Measurements from ENCODE around the gene C6orf89.
"Not testable (repeated sequence)": the region's sequence is repeated elsewhere in the genome, so short reads cannot be mapped to it uniquely, and the experiment has no call there.

The C6orf89 gene

DNA sequence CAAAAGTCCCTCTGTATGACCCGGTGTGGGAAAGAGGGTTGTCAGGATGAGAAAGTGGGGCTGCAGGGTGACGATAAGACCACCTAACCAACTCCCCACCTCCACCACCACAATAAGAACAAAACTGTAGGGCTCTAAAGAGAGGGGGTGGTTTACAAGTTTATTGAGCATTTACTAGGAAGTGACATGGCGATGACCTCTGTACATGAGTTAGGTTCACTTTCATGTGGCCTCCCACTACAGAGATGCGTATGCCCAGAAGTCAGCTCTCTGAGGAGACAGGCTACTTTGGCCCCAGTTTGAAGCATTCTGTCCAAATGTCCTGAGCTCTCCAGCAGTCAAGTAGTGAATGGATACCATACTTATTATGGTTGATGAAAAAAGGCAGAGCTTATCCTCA lies 40.1 kb downstream of the C6orf89 start:
- no peak for DNase-seq

DNA sequence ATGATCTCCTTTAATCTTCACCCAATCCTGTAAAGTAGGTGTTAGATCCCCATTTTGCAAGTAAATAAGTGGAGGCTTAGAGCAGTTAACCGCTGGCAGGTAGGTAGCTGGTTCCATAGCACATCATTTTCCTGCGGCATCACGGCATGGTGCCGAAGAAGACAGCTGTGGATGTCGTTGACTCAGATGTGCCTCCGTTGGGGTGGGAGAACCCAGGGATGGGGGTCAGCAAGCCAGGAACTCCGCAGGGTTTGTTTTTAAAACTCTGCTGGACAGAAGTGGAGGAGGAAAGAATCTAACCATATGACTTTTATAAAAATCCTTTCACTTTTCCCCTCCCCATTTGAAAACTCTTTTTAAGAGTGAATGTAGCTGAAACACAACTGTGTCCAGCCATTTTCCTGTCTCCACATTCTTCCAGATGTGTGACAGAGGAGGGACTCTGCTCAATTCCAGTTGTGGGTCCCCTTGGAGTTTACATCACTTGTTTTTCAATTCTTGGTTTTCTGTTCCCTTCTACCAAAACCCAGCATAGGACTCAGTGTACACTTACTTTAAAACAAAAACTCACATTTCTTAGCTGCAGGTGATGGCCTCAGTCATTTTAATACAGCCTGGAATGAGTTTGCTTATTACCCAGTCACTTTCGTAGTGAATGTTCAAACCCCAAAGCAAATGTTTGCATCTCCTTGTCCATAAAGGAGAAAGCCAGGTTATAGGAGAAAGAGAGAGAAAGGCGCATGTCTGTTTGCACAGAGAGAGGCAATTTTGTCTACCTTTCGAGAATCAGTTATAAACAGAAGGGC lies 41.2 kb downstream of the C6orf89 start:
- no peak for DNase-seq

DNA sequence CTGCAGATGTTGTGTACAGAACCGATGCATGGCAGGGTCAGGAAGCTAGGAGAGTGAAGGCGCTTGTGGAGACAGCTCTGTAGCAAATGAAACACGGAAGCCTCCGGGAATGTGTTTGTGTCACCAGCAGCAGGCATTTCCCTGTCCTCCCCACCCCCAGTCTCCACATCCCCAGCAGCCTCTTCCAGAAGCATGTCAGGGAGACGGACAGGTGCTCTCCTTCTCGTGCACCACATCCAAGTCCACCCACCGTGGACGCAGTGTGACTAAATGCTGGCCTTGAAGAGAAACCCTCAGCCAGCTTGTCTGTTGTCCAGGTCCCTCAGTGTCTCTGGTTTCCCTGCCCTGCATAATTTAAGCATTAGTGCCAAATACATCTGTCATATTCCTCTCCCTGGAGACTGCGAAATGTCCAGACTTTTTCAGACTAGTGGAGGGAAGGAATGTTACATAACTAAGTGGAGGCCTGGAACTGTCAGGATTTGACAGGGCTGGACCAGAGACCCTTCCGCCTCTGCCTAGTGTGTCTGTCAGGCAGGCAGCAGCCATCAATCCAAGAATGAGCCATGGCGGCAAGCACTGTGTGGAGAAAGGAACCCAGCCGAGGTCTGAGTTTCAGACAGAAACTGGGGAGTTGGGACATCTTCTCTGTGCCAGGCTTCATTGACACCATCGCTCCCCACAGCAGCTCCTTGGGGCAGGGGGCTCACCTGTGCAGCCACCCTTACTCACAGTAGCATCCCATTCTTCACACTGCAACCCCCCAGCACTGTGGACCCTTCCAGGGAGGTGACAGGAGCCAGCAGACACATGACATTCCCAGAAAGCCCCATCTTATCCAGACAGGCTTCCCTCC lies 42.2 kb downstream of the C6orf89 start:
- no peak for DNase-seq

DNA sequence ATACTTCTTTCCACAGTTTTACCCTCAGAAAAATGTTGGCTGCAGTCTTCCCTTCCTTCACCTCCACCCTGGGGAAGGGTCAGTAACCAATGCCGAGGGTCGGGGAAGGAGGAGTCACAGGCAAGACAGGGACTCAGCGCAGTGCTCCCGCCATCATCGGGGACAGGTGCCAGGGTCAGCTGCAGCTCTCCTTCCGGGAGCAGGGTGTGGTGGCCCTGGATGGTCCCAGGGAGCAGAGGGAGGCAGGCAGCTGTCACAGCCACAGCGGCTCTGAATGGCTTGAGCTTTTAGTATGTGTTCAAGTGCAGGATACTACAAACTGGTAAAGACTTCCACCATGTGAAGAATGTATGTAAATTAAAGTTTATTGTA lies 42.8 kb downstream of the C6orf89 start:
- no peak for DNase-seq

DNA sequence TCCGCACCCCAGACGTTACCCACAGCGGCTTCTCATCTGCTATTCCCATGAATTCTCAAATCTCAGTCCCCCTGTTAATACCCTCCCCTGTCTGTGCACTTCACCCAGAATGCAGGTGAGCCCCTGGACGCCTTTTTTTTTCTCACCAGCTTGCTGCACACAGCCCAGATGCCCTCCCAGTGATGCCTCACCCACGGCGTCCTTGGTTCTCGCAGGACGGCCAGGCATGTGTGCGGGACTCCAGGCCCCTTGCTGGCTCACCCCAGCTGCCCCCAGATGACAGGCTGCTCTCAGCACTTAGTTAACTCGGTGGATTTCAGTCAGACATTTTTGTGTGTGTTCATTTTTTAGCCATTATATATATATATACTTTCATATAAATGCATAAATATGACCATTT lies 43.4 kb downstream of the C6orf89 start:
- no peak for DNase-seq

DNA sequence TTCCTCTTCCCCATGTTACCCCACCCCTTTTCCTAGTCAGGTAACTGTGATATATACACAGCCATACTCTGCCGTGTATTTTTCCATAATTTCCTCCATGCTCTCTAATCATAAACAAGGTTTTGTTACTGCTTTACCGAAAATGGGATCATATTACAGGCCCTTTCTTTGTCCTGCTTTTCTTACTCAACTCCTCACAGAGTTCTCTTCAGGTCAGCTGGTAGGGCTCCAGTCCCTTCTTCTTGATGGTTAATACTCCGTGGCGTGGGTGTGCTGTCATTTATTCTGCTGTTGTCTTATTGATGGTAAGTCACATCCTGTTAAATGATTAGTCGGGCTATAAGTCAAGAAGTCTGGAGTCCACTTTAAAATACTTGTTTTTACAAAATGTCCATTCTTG lies 43.9 kb downstream of the C6orf89 start:
- DNase-seq, result no peak

DNA sequence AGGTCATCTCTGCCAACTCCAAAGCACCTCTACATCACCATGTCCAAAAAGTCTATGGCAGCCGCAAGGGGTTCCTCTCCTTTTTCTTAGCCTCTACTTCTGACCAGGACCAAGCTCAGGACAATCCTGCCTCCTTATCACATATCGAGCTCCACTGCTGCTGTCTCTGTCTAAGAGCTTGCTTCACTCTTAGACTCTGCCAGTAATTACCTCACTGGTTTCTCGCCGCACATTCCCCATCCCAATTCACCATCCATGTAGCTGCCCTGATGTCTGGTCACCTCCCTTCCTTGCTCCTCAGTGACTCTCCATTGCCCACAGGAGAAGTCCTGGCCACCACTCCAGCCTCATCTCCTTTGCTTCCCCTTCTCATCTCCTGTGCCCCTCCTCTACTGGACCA lies 44.7 kb downstream of the C6orf89 start:
- no peak for DNase-seq

DNA sequence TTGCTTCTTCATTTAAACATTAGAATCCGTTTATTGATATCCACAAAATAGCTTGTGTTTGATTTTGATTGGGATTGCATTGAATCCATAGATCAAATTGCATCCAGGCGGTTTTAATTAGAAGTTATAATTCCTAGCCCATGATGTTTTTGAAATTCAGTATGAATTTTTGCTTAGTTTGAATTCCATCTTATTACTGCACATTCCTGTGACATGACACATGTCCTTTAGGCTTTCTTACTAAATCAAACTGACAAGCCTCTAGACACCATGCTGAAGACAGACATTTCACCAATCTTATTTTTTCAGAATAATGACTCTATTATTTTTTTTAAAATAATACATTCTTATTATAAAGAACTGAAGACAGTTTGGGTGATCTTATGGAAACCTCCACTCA lies 47.4 kb downstream of the C6orf89 start:
- peak in 1 of 2 experiments; percentile 33 for DNase-seq

DNA sequence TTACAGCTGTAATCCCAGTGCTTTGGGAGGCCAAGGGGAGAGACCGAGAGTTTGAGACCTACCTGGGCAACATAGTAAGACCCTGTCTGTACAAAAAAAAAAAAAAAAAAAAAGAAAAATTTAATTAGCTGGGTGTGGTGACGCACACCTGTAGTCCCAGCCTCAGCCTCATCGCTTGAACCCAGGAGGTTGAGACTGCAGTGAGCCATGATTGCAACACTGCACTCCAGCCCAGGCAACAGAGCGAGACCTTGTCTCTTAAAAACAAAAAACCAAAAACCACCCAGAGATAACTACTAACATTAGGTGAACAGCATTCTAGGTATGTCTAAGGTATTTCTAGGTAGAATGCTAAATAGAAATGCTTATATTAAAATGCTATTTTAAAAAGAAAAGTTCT lies 47.8 kb downstream of the C6orf89 start:
- no peak for DNase-seq

DNA sequence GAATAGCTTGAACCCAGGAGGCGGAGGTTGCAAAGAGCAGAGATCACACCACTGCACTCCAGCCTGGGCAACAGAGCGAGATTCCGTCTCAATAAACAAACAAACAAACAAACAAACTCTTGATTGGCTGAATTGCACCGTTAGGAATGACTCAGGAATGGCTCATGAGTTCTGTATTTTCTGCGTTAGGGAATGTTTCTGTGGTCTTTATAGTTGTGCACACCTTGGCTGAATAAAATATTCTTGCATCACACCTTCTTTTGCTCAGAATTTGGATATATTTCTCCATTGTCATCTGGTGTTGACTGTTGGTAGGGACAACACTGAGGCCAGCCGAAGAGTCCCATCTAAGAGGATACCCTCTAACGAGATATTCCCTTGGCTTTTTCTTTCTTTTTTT lies 49.1 kb downstream of the C6orf89 start:
- DNase-seq, result no peak

DNA sequence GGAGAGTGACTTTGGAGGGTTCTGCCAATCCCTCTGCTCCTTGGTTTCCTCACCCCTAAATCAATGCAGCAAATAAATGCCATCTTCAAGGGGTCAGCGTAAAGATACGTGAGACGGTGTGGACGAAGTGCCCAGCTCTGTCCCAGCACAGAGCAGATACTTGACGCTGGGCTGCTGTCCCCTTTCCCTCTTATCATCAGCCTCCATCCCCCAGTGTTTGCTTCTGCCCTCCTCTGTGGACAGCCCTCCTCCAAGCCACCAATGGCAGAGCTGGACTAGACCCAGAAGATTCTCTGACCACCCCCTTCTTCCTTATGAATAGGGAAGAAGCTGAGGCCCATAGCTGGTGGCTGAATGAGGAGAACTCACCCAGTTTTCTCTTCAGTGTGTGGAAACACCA lies 51.1 kb downstream of the C6orf89 start:
- no peak for DNase-seq

DNA sequence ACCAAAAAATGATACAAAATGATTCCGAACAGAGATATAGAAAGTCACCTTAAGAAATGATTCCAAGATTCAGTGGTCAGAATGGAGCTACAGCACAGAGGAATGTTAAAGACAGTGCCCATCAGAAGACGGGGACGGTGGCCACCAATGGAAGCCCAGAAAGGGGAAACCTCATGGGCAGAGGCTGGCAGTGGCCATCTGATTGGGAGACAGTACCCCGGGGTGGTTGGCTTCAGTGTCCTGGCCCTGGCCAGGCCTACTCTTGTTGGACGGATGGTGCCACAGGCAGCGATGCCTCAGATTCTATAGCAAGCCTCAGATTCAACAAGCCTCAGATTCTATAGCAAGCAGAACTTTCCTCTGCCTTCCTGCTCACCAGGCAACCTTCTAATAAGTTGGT lies 52.1 kb downstream of the C6orf89 start:
- DNase-seq, result no peak

DNA sequence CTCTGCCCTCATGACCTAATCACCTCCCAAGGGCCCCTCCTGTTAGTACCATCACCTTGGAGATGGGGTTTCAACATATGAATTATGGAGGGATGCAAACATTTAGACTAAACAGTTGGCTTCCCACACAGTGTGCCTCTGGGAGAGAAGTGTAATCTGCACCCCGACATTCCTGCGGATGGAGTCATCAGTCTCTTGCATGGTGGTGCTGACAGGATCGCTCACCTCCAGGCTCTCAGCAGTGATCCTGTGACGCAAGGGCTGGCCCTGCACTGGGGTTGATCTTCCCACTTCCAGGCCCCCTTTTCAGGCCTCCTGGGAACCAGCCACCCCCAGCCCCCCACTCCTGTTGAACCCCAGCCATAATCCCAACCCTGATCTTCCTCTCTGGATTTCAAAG lies 52.8 kb downstream of the C6orf89 start:
- DNase-seq, result no peak

DNA sequence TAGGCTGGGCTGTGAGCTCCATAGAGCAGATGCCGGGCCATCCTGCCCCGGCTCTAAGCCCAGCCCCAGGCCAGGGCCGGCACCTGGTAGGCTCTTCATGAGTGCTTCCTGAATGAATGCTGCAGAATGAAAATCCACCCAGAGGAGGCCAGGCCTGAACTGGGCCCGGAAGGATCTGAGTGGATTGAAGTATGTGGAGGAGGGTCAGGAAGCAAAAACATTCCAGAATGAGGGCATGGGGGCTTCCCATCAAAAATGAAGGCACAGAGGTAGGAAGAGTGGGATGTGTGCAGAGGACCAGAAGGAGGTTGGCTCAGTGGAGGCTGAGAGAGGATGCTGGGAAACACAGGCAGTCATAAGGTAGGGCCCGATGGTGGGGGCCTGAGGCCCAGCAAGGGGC lies 53.3 kb downstream of the C6orf89 start:
- DNase-seq, result not testable (repeated sequence)

DNA sequence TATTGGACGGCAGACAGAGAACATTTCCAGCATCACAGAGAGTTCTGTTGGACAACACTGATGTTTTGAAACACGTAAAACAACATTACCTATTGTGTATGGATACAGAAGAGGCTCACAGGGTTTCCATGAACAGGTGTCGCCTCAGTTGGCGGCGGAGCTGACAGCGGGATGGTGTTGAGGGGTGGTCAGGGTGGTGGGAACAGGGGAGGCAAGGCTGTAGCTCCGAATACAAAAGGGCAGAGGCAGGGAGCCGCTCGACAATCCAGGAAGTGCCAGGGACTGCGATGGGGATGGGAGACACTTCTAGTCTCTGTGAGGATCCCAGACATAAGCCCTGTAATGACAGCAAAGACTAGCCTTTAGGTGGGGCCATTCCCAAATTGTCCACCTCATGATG lies 54.3 kb downstream of the C6orf89 start:
- DNase-seq, result no peak

DNA sequence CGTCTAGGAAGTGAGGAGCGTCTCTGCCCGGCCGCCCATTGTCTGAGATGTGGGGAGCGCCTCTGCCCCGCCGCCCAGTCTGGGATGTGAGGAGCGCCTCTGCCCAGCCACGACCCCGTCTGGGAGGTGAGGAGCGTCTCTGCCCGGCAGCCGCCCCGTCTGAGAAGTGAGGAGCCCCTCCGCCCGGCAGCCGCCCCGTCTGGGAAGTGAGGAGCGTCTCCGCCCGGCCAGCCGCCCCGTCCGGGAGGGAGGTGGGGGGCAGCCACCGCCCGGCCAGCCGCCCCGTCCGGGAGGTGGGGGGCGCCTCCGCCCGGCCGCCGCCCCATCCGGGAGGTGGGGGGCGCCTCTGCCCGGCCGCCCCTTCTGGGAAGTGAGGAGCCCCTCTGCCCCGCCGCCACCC lies 55.8 kb downstream of the C6orf89 start:
- DNase-seq, result not testable (repeated sequence)

DNA sequence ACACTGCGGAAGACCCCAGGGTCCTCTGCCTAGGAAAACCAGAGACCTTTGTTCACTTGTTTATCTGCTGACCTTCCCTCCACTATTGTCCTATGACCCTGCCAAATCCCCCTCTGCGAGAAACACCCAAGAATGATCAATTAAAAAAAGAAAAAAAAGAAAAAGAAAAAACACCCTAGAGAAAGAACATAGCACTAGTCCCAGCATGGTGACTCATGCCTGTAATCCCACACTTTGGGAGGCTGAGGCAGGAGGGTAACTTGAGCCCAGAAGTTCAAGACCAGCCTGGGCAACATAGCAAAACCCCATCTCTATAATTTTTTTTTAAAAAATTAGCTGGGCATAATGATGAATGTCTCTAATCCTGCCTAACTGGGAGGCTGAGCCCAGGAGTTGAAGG lies 56.6 kb downstream of the C6orf89 start:
- not testable (repeated sequence) for DNase-seq

DNA sequence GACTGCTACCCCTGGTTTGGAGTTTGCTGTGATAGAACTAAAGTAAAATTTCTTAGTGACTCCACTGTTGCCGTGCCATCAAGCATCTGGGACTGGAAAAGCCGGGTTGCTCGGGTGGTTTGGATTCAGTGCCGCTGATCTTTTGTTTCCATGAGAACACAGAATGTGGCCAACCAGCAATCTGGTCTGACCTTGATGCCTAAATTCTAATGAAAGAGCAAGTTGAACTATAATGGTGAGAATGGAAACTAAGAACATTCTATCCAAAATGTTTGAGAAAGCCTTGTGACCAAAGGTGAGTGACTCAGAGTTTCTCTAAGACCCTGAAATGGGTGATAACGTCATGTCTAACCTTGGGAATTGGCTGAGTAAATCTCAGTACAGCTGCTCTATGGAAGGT lies 58.9 kb downstream of the C6orf89 start:
- DNase-seq, result no peak

DNA sequence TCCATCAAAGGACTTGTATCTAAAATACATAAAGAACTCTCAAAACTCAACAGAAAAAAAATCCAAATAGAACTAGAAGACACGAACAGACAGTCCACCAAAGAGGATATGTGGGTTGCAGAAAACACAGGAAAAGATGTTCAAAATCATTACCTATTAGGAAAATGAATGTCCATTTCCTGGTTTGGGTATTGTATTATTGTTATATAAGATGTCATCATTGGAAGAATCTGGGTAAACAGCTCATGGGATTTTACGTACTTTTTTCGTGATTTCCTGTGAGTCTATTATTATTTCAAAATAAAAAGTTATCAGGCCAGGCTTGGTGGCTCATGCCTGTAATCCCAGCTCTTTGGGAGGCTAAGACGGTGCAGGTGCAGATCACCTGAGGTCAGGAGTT lies 59.5 kb downstream of the C6orf89 start:
- DNase-seq, result no peak

DNA sequence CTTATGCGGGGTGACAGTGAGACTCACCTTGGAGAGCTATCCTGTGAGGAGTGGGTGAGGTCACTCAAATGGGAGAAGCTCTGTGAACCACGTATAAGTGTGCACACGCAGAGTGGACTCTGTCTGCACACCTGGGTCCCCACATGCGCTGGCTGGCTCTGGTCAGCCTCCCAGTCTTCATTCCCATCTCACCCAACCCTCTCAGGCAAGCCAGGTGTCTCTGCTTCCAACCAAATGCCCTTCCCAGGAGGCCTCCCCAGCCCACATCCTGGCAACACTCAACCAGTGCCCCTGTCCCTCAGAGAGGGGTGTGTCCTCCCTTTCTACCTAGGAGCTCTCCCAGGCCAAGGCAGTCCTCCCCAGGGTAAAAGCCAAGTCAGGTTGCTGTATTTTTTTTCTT lies 60.8 kb downstream of the C6orf89 start:
- DNase-seq, result no peak

DNA sequence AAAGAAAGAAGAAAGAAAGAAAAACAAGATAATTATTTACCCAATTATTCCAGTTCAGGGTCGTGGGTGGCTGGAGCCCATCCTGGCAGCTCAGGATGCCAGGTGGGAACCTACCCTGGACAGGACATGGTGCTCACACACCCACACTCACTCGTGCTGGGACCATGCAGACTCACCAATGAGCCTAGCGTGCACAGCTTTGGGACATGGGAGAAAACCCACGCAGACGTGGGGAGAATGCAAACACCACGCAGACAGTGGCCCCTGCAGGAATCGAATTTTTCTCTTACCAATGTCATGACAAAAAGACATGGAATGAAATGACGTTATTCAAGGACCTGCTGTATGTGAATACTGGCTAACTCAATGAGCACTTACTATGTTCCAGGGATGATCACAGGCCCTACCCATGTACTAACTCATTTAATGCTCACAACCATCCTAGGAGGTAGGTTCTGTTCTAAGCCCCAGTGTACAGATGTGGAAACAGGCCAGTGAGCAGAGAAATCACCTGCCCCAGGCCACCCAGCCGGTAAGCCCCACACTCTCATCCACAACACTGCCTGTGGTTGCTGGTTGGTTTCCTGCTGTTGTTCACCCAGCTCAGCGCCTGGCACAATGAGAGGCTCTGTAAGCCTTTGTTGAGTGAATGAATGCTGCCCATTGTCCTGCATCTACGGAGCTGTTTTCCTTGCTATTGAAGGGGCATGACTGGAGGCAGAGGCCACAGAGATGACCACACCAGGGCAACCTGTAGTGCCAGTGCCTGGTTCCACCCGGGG lies 62.0 kb downstream of the C6orf89 start:
- no peak for DNase-seq

DNA sequence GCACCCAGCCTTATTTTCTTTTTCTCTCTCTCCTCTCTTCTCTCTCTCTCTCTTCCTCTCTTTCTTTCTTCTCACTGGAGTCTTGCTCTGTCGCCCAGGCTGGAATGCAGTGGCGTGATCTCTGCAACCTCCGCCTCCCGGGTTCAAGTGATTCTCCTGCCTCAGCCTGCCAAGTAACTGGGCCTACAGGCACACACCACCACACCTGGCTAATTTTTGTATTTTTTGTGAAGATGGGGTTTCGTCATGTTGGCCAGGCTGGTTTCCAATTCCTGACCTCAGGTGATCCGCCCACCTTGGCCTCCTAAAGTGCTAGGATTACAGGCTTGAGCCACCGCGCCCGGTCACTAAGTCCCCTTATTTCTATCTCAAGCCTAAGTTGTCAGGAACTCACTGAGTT lies 63.3 kb downstream of the C6orf89 start:
- DNase-seq, result not testable (repeated sequence)

DNA sequence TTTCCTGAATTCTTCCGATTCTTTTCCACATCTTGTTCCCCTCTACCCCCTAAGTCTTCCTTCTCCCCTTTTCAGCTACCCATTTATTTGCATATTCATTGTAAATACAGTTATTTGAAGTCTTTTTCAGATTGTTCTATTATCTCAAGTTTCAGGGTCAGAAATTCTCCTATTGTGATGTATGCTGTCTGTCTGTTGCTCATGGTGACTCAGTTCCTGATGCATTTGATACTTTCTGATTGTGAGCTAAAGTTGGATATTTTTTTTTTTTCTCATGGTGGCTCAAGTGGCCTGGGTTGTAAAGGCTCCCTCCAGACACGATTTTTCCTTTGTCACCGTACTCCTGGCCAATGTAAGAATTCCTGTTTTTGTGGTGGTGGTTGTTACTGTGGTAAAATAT lies 63.9 kb downstream of the C6orf89 start:
- peak in 1 of 2 experiments; percentile 42 for DNase-seq

DNA sequence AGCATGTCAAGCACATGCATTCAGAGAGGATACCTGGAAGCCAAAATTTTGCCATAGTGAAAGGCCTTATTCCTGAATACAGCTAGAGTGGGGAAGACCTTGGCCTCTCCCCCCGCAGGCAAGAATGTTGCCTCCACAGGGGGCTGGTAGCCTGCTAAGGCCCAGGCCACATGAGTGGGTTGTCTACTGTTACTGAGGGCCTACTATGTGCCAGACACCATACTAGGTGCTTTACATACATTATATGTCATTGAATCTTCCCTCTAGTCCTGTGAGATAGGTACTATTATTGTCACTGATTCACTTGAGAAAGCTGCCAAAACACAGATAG lies 68.1 kb downstream of the C6orf89 start:
- DNase-seq, result no peak

All from SW 1271 (cell line).